Neuron (in vitro differentiated cells): Measurements from ENCODE around the gene DENND6B.

Experiments used
- H2AFZ ChIP-seq: one replicate; pipeline ENCODE4 v1.6.1; 2013; ENCODE audit warnings: low read depth, mild to moderate bottlenecking, inconsistent platforms, low read length, moderate library complexity
- H3K27me3 ChIP-seq: one replicate; pipeline ENCODE4 v1.6.1; 2013; ENCODE audit warnings: low read length; ENCODE audit not compliant: insufficient read depth
- H3K36me3 ChIP-seq: one replicate; pipeline ENCODE4 v1.6.1; 2013; ENCODE audit warnings: low read length; ENCODE audit not compliant: insufficient read depth
- H3K4me1 ChIP-seq: one replicate; pipeline ENCODE4 v1.6.1; 2013; ENCODE audit warnings: low read length; ENCODE audit not compliant: insufficient read depth
- H3K4me3 ChIP-seq: 2 replicates; pipeline ENCODE4 v1.5.1; 2013; ENCODE audit warnings: mild to moderate bottlenecking, low read length, moderate library complexity
- H3K9me3 ChIP-seq: one replicate; pipeline ENCODE4 v1.6.1; 2013; ENCODE audit warnings: low read length

DENND6B gene

DNA sequence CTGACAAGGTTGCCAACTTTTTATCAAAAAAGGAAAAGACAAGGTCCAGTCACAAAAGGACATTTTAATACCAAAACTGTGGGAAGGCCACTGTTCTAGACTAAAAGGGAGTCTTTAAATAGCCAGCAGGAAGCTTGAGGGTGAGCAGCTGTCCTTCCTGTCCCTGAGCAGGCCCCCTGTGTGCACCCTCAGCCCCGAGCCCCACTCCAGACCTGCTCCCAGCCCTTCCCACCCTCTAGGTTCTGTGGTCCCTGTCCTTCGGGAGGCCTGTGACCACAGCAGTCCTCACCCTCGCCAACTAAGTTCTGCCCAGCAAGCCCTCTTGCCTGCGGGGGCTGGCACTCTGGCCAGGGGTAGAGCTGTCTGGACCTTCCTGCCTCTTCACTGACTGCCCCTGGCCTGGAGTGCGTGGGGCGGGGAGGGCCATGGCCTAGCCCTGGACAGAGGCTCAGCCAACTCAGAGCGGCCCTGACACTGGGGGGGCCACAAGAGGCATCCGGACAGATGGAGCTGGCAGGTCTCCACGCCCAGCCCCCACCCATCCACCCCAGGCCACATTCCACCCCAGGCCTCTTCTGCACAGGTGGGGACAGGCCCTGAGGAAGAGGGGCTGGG lies 17.7 kb downstream of the DENND6B start:
- Histone ChIP-seq H3K36me3 (peaks cover 8% of the 10 kb centered on the region), H3K4me1 (peaks cover 40% of the 10 kb centered on the region), H3K27me3 (no peaks in the 10 kb centered on the region), H2AFZ (no peak overlapping the region), H3K4me3 (no peak overlapping the region), H3K9me3 (no peaks in the 10 kb centered on the region)

- peaks cover 13% of the 10 kb centered on the region for H3K36me3 ChIP-seq
- no peak overlapping the region for H2AFZ ChIP-seq
- H3K4me1 ChIP-seq, result peaks cover 45% of the 10 kb centered on the region
- no peaks in the 10 kb centered on the region for H3K27me3 ChIP-seq
- H3K4me3 ChIP-seq, result no peak overlapping the region
- H3K9me3 ChIP-seq, result no peaks in the 10 kb centered on the region
Measured at GRCh38 chr22:50308597-50308935, 18.2 kb downstream of the DENND6B start.

GRCh38 chr22:50307890-50308596 lies 18.8 kb downstream of the DENND6B start:
- Histone ChIP-seq H3K4me3 (no peak overlapping the region), H3K4me1 (peaks cover 49% of the 10 kb centered on the region), H3K36me3 (peaks cover 18% of the 10 kb centered on the region), H3K9me3 (no peaks in the 10 kb centered on the region), H3K27me3 (no peaks in the 10 kb centered on the region), H2AFZ (no peak overlapping the region)

- no peaks in the 10 kb centered on the region for H3K9me3 ChIP-seq
- H3K36me3 ChIP-seq, result peaks cover 19% of the 10 kb centered on the region
- H3K4me1 ChIP-seq, result peaks cover 49% of the 10 kb centered on the region
- peak within 1 kb of the TSS; percentile 97 for H3K4me3 ChIP-seq
- no peak within 1 kb of the TSS for H2AFZ ChIP-seq
- H3K27me3 ChIP-seq, result no peaks in the 10 kb centered on the region
Measured at GRCh38 chr22:50306753-50307749, 19.8 kb downstream of the DENND6B start, which contains the start of gene PLXNB2. TSS of gene PLXNB2 (minus strand) at chr22:50307646. CDS start at chr22:50290584, 17,062 bp downstream.

- Histone ChIP-seq H3K36me3 (peaks cover 19% of the 10 kb centered on the region), H3K27me3 (no peaks in the 10 kb centered on the region), H3K4me3 (peak overlapping the region; percentile 97), H3K4me1 (peaks cover 49% of the 10 kb centered on the region), H3K9me3 (no peaks in the 10 kb centered on the region), H2AFZ (no peak overlapping the region)
Measured at GRCh38 chr22:50305923-50306566, 20.8 kb downstream of the DENND6B start.

- Histone ChIP-seq H3K4me3 (peak overlapping the region; percentile 97), H3K9me3 (no peaks in the 10 kb centered on the region), H3K27me3 (no peaks in the 10 kb centered on the region), H2AFZ (no peak overlapping the region), H3K4me1 (peaks cover 49% of the 10 kb centered on the region), H3K36me3 (peaks cover 25% of the 10 kb centered on the region)
Measured at GRCh38 chr22:50305393-50305922, 21.4 kb downstream of the DENND6B start.

DNA sequence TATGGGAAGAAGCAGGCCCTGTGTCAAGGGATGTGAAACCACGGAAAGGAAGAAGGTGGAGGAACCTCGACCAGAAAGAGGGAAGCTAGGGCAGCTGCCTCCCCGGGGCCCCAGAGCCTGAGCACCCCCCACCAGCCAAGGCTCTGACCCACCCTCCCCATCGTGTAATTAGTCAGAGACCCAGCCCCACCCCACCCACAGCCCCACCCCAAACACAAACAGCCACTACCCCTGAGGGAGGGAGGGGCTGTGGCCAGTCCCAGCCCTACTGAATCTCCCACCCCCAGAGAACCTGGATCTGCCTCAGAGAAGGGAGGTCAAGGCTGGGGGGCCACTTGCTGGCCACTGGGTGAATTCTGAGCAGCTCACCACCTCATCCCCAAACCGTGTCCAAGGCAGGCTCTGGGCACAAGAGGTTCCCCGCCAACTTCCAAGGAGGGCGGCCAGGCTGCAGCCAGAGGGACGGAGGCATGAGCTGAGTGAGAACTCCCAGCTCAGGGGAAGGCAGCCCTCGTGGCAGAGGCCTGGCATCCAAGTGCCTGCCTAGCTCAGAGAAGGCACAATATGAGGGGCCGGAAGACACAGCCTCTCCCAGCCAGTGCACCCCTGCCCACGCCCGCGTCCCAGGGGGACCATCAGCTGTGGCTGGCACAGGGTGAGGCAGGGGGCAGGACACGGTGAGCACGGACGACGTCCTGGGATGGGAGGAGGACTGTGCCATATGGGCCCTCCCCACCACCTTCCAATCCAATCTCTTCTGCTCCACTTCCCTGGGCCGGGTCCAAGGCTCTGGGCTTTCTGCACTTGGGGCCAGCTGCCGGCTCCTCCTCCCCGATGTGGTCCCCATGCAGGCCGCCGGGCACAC lies 22.1 kb downstream of the DENND6B start:
- Histone ChIP-seq H3K27me3 (no peaks in the 10 kb centered on the region), H3K4me3 (peak overlapping the region; percentile 97), H2AFZ (no peak overlapping the region), H3K9me3 (no peaks in the 10 kb centered on the region), H3K36me3 (peaks cover 26% of the 10 kb centered on the region), H3K4me1 (peaks cover 49% of the 10 kb centered on the region)

DNA sequence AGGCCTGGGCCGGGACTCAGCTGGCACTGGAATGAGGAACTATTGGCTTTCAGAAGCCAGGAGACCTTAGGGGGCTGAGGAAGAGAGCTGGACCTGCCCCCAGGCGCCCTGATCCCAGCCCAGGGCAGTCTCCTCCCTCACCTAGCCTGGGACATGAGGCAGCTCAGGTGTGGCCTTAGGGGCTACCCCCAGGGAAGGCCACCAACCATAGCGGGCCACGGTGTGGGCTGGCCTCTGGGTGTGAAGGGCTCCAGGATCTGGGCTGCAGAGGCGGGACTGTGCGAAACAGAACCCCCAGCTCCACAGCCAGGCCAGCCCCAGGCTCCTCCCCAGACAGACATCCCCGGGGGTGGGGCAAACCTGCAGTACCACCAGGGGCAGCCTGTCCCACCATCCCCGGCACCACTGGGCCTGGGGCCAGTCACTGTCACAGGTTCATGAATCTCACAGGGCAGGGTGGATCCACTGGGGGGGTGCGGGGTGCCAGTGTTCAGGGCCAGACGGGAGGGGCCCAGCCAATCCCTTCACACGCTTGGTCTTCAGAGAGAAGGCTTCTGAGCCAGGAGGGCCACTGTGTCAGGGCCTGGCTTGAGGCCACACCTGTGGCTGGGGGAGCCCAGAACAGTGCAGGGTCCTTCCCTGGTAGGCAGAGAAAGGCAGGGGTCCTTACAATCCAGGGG lies 22.8 kb downstream of the DENND6B start:
- H3K9me3 ChIP-seq, result no peaks in the 10 kb centered on the region
- peaks cover 26% of the 10 kb centered on the region for H3K36me3 ChIP-seq
- no peak overlapping the region for H3K4me3 ChIP-seq

DNA sequence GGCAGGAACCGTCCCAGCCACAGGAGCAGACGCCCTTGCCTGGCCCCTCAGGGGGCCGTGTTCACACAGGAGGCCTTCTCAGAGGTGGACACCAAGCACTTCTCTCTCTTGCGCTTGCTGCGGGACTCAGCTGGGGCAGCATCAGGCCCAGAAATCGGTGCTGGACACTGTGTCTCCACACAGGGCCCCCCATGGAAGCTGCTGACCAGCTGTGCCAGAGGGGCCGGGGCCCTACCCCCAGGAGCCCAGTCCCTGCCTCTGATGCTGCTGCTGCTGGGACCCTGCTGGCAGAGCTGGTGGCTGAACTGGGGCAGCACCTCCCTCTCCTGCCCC lies 23.3 kb downstream of the DENND6B start:
- Histone ChIP-seq H3K9me3 (no peaks in the 10 kb centered on the region), H3K4me1 (peaks cover 38% of the 10 kb centered on the region), H2AFZ (no peak overlapping the region), H3K36me3 (peaks cover 26% of the 10 kb centered on the region), H3K4me3 (no peak overlapping the region), H3K27me3 (no peaks in the 10 kb centered on the region)

More for the DNA sequence above, 22.8 kb downstream of the DENND6B start:
- Histone ChIP-seq H3K27me3 (no peaks in the 10 kb centered on the region), H2AFZ (no peak overlapping the region), H3K4me1 (peaks cover 43% of the 10 kb centered on the region)

DNA sequence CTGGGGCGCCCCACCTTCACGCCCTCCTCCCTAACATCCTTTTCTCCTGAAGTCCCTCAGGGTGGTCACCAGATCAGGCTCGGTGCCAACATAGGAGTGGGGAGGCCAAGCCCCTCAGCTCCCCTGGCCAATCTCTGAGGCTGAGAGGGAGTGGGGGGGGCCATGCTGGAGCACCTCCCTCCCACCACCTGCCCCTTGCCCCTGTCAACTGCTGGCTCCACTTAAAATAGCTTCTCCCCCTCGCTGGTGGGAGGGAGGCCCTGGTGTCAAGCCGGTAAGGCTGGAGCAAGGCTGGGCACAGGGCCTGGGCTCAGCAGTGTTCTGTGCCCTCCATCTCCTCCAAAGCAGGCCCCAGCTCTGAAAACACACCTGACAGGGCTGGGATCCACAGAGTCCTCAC lies 24.2 kb downstream of the DENND6B start:
- Histone ChIP-seq H3K4me1 (peaks cover 31% of the 10 kb centered on the region), H3K36me3 (peaks cover 26% of the 10 kb centered on the region), H3K4me3 (no peak overlapping the region), H3K27me3 (no peaks in the 10 kb centered on the region), H3K9me3 (no peaks in the 10 kb centered on the region), H2AFZ (no peak overlapping the region)

DNA sequence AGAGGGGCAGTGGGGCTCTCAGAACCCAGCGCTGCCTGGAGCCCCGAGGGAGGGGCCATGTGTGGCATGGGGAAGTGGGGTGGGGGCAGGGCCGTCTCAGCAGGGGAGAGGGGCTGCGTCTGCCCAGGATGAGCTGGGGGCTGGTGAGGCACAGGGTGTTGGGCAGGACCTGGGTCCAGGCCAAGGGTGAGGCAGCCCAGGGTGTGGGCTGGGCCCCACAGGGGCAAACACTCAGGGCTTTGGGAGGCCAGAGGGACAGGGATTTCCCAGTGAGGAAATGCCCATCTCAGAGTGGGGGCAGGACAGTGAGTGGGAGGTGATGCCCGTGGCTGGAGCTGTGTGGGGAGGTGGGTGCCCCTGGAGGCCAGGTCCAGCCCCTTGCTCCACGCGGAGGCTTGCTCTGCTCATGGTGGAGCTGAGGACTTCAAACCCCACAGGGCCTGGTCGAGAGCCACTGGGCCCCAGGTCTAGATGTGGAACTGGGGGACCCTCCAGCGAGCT lies 24.7 kb downstream of the DENND6B start:
- Histone ChIP-seq H2AFZ (no peak overlapping the region), H3K4me3 (no peak overlapping the region), H3K36me3 (peaks cover 26% of the 10 kb centered on the region), H3K27me3 (no peaks in the 10 kb centered on the region), H3K9me3 (no peaks in the 10 kb centered on the region), H3K4me1 (peaks cover 31% of the 10 kb centered on the region)
